Esophagus squamous epithelium (tissue), 5 donors: Measurements from ENCODE around the gene NFKBIE. TPM values are rescaled to one million over a fixed set of nuclear protein-coding genes. Genes with fewer than 3 reads are reported as not detected.

ENCODE experiments used
- DNase-seq: peaks from one replicate; lab custom pipeline; 2025; lab: John Stamatoyannopoulos, UW
- H3K27ac ChIP-seq, 4 donors: fragments of 200-600 bp; sonication (generic); one replicate each; pipeline ENCODE4 v1.5.1; 2016 to 2019; ENCODE audit warnings: mild to moderate bottlenecking in 1 of 4
- H3K27me3 ChIP-seq, 4 donors: fragments of 200-600 bp; sonication (generic); 1 replicate in 3 of 4; 2 replicates in 1 of 4; pipeline versions ENCODE4 v1.5.1 to v1.6.0; 2017 to 2021; ENCODE audit warnings: antibody characterized with exemption in 1 of 4
- H3K36me3 ChIP-seq, 3 donors: fragments of 200-600 bp; sonication (generic); one replicate each; pipeline ENCODE4 v1.5.1; 2016 to 2019
- H3K4me1 ChIP-seq, 3 donors: fragments of 200-600 bp; sonication (generic); one replicate each; pipeline ENCODE4 v1.5.1; 2017 to 2019
- H3K4me3 ChIP-seq, 4 donors: fragments of 200-600 bp; sonication (generic); 1 replicate in 3 of 4; 2 replicates in 1 of 4; pipeline ENCODE4 v1.5.1; 2016 to 2019; ENCODE audit warnings: mild to moderate bottlenecking in 2 of 4, moderate library complexity in 1 of 4
- H3K9me3 ChIP-seq, 3 donors: fragments of 200-600 bp; sonication (generic); one replicate each; pipeline ENCODE4 v1.5.1; 2016 to 2019
- POLR2A ChIP-seq, 4 donors: fragments of 450-650 bp; IDR thresholded peaks; one replicate each; pipeline ENCODE4 v1.6.1; 2017; ENCODE audit warnings: antibody characterized with exemption in 4 of 4, mild to moderate bottlenecking in 4 of 4, moderate library complexity in 3 of 4
- WGBS, 2 donors: methylation state at CpG; one replicate each; pipeline ENCODE4 v1.1.5; 2018; 5-methylcytosine and 5-hydroxymethylcytosine counted together
- intact Hi-C: fragments of 100-400 bp; cut with DNase I; formaldehyde crosslinking; loops from one replicate; pipeline ENCODE4 v1.15.0; 2022
- small RNA-seq, 4 donors: library from RNA; depleted of rRNA; stranded (forward); fragments of <200 nt; gene quantifications; one replicate each; pipeline ENCODE3, GENCODE V24; 2016
- total RNA-seq, 4 donors: library from RNA; depleted of rRNA; stranded (reverse); fragments of >200 nt; gene quantifications; one replicate each; pipeline ENCODE4 v1.1.0, GENCODE V29; 2016
- TF ChIP-seq, protein P1 (sequence below), 6 experiments: fragments of 450-650 bp in 4 of 6; fragments of 200-600 bp in 2 of 6; sonication (generic) in 2 of 6; IDR thresholded peaks; one replicate each; pipeline ENCODE4 v1.5.1; 2016 to 2019; ENCODE audit warnings: antibody characterized with exemption in 6 of 6, mild to moderate bottlenecking in 4 of 6, moderate library complexity in 4 of 6
- donor health status: DM: yes; HTN: yes; CAD: no.

The NFKBIE gene
- total RNA-seq, 4 donors from 2014 or later: 8.6 to 11.2 (median 10.2) TPM

DNA sequence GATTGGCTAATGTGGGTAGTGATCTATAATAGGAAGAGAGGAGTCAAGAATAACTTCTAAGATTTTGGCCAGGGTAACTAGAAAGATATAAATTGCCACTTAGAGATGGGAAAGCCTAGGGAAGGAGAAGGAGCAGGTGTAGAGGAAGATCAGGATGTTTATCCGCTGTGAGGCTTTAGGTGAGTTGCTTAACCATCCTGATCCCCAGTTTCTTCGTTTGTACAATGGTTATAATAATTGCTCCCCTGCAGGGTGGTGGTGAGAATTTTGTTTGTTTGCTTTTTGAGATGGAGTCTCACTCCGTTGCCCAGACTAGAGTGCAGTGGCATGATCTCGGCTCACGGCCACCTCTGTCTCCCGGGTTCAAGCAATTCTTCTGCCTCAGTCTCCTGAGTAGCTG is 51.0 kb downstream of the NFKBIE start:
- no peak for DNase-seq
- Histone ChIP-seq H3K4me1 (peaks cover 18 to 31% (median 25%) of the 10 kb centered on the region in 3 donors), H3K36me3 (no peaks in the 10 kb centered on the region), H3K9me3 (no peaks in the 10 kb centered on the region), H3K4me3 (no peak overlapping the region), H3K27ac (no peak overlapping the region), H3K27me3 (no peaks in the 10 kb centered on the region)
- no peak for TF ChIP-seq POLR2A (IDR thresholded peaks at IDR 0.05)
- TF ChIP-seq, protein P1, sequence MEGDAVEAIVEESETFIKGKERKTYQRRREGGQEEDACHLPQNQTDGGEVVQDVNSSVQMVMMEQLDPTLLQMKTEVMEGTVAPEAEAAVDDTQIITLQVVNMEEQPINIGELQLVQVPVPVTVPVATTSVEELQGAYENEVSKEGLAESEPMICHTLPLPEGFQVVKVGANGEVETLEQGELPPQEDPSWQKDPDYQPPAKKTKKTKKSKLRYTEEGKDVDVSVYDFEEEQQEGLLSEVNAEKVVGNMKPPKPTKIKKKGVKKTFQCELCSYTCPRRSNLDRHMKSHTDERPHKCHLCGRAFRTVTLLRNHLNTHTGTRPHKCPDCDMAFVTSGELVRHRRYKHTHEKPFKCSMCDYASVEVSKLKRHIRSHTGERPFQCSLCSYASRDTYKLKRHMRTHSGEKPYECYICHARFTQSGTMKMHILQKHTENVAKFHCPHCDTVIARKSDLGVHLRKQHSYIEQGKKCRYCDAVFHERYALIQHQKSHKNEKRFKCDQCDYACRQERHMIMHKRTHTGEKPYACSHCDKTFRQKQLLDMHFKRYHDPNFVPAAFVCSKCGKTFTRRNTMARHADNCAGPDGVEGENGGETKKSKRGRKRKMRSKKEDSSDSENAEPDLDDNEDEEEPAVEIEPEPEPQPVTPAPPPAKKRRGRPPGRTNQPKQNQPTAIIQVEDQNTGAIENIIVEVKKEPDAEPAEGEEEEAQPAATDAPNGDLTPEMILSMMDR (IDR thresholded peaks at IDR 0.05): no peak
- 90% methylated on average over 6 of the region's 6 CpGs for WGBS, 2 donors
- intact Hi-C loops: no loop called here

DNA sequence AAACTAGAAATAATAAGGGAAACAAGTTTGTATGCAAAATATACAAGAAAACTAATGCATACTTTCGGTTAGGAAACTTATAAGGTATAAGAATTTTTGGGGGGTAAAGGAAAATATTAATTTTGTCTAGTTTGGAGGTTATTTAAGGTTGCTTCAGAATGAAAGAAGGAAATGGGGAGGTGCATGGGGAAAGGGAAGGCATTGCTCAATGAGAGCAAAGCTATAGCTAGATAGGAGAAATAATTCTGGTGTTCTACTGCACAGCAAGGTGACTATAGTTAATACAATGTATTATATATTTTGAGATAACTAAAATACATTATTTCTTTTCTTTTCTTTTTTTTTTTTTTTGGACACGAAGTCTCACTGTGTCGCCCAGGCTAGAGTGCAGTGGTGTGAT is 54.1 kb downstream of the NFKBIE start:
- DNase-seq: no peak
- TF ChIP-seq, protein P1 (IDR thresholded peaks at IDR 0.05): no peak
- TF ChIP-seq POLR2A (IDR thresholded peaks at IDR 0.05): no peak
- Histone ChIP-seq H3K9me3 (no peaks in the 10 kb centered on the region), H3K27ac (no peak overlapping the region), H3K4me3 (no peak overlapping the region), H3K27me3 (no peaks in the 10 kb centered on the region), H3K4me1 (peaks cover 0 to 9% (median 0%) of the 10 kb centered on the region in 3 donors), H3K36me3 (no peaks in the 10 kb centered on the region)
- WGBS, 2 donors: 64 to 97% methylated on average over 3 of the region's 3 CpGs
- intact Hi-C loops: no loop called here

Small RNA genes within 50 kb of the gene (small RNA-seq; reads per million reads assigned to genes)
- gene RN7SL811P: 0 reads per million in 4 donors

Other genes with a start within 250 kb of the NFKBIE start
- 10 to 100 TPM; 41.7 to 60.3 (median 53.6) TPM for gene MRPL14, start 138.1 kb downstream of the NFKBIE start, total RNA-seq
- gene TMEM63B, start 138.0 kb downstream of the NFKBIE start, total RNA-seq: 10 to 100 TPM; 27.8 to 56.3 (median 45.5) TPM
- gene CAPN11, start 106.7 kb downstream of the NFKBIE start, total RNA-seq: under 1 TPM in 2 of 4 donors, not detected in 2; 0.57 to 1.00 TPM
- not detected for gene MYMX, start 48.6 kb downstream of the NFKBIE start, total RNA-seq
- 10 to 100 TPM; 12.7 to 24.8 (median 22.3) TPM for gene SLC29A1, start 42.0 kb downstream of the NFKBIE start, total RNA-seq
- gene HSP90AB1, start 18.4 kb downstream of the NFKBIE start, total RNA-seq: 100 to 1,000 TPM; 433 to 696 (median 601) TPM
- 10 to 100 TPM in 3 of 4 donors, 1 to 10 TPM in 1; 9.7 to 34.4 (median 21.2) TPM for gene SLC35B2, start 8.0 kb downstream of the NFKBIE start, total RNA-seq
- gene TMEM151B, start 4.9 kb upstream of the NFKBIE start, total RNA-seq: not detected
- gene AARS2, start 47.8 kb upstream of the NFKBIE start, total RNA-seq: 10 to 100 TPM in 3 of 4 donors, 1 to 10 TPM in 1; 9.0 to 21.9 (median 12.2) TPM
- gene SPATS1, start 77.1 kb upstream of the NFKBIE start, total RNA-seq: not detected
- gene CDC5L, start 122.2 kb upstream of the NFKBIE start, total RNA-seq: 10 to 100 TPM in 3 of 4 donors, 1 to 10 TPM in 1; 10.0 to 19.3 (median 14.7) TPM